C4-2B (cell line): Measurements from ENCODE around the gene VSIR.

Source experiments
- CTCF ChIP-seq: fragments of 450-650 bp; conservative IDR thresholded peaks from 2 replicates; pipeline ENCODE4 v1.5.1; 2017; ENCODE audit warnings: mild to moderate bottlenecking
- ZFX ChIP-seq: fragments of 450-650 bp; IDR thresholded peaks from 2 replicates; pipeline ENCODE4 v1.6.1; 2017

GRCh38 chr10:71801361-71801760 lies 28.0 kb upstream of the VSIR start:
- TF ChIP-seq CTCF (no peak), ZFX (no peak)
